Spleen (tissue), 11 donors: ENCODE results near the gene RAB40B. TPM values are rescaled to one million over a fixed set of nuclear protein-coding genes. Genes with fewer than 3 reads are reported as not detected.
A peak's percentile ranks its signal among the peaks of the same experiment; 100 is the strongest.

Experiments used
- DNase-seq: peaks from one replicate; pipeline ENCODE4 v3.0.0-alpha.2; 2020
- H3K27ac ChIP-seq, 8 donors: fragments of 200-600 bp; sonication (generic) in 7 of 8; 1 replicate in 4 of 8; 2 replicates in 4 of 8; pipeline versions ENCODE4 v1.5.0 to v1.8.0; 2016 to 2021; ENCODE audit warnings: inconsistent platforms in 4 of 8, mild to moderate bottlenecking in 4 of 8, moderate library complexity in 1 of 8
- H3K27me3 ChIP-seq, 7 donors: fragments of 200-600 bp; sonication (generic) in 6 of 7; replicated peaks in 1 of 7; 1 replicate in 4 of 7; 2 replicates in 3 of 7; pipeline versions ENCODE4 v1.5.0 to v1.8.0; 2016 to 2021; ENCODE audit warnings: inconsistent platforms in 3 of 7, mild to moderate bottlenecking in 1 of 7
- H3K36me3 ChIP-seq, 6 donors: fragments of 200-600 bp; sonication (generic) in 5 of 6; 1 replicate in 4 of 6; 2 replicates in 2 of 6; pipeline versions ENCODE4 v1.5.0 to v1.8.0; 2016 to 2021; ENCODE audit warnings: inconsistent platforms in 2 of 6
- H3K4me1 ChIP-seq, 6 donors: fragments of 200-600 bp; sonication (generic) in 5 of 6; 1 replicate in 3 of 6; 2 replicates in 3 of 6; pipeline versions ENCODE4 v1.5.0 to v1.8.0; 2016 to 2021; ENCODE audit warnings: inconsistent platforms in 3 of 6
- H3K4me3 ChIP-seq, 8 donors: fragments of 200-600 bp; sonication (generic) in 7 of 8; 1 replicate in 4 of 8; 2 replicates in 4 of 8; pipeline versions ENCODE4 v1.5.0 to v1.8.0; 2016 to 2021; ENCODE audit warnings: inconsistent platforms in 4 of 8, mild to moderate bottlenecking in 4 of 8, moderate library complexity in 2 of 8
- H3K9me3 ChIP-seq, 8 donors: fragments of 200-600 bp; sonication (generic) in 7 of 8; 1 replicate in 4 of 8; 2 replicates in 4 of 8; pipeline versions ENCODE4 v1.5.0 to v1.8.0; 2016 to 2021; ENCODE audit warnings: inconsistent platforms in 4 of 8
- POLR2A ChIP-seq, 3 donors: fragments of 450-650 bp; IDR thresholded peaks; one replicate each; pipeline ENCODE4 v1.5.1; 2017; ENCODE audit warnings: antibody characterized with exemption in 3 of 3, mild to moderate bottlenecking in 1 of 3
- POLR2AphosphoS5 ChIP-seq, 3 donors: sonication (generic); formaldehyde crosslinking; IDR thresholded peaks; one replicate each; pipeline ENCODE4 v1.5.1; 2017; ENCODE audit warnings: antibody characterized with exemption in 3 of 3
- WGBS, 5 donors: extraction: QIAGEN DNeasy Blood & Tissue Kit in 3 of 5; methylation state at CpG; one replicate each; pipeline versions ENCODE4 v1.1.5 to v1.1.7; 2013 to 2018; 5-methylcytosine and 5-hydroxymethylcytosine counted together
- intact Hi-C: fragments of 100-400 bp; cut with DNase I; formaldehyde crosslinking; loops from one replicate; pipeline ENCODE4 v1.15.0; 2023; ENCODE audit warnings: low total_unique reads
- polyA plus RNA-seq, 3 donors: library from polyadenylated mRNA; stranded (reverse); fragments of 200-250 nt; gene quantifications; one replicate each; pipeline ENCODE4 v1.2.1, GENCODE V29; 2013
- total RNA-seq, 7 donors: library from RNA; depleted of rRNA in 3 of 7; stranded (reverse); fragments of >200 nt in 3 of 7; fragmentation: NEBNext Ultra II Directional in 4 of 7; extraction: Animal tissue kit (Norgen Biotek cat#: 25700) in 4 of 7; gene quantifications; one replicate each; pipeline versions ENCODE4 v1.1.0 to v1.2.1, GENCODE V29; 2016 to 2021
- TF ChIP-seq, protein P1 (sequence below), 11 experiments: fragments of 200-600 bp in 7 of 11; fragments of 450-650 bp in 4 of 11; sonication (generic) in 4 of 11; IDR thresholded peaks in 8 of 11; conservative IDR thresholded peaks in 3 of 11; 1 replicate in 7 of 11; 2 replicates in 4 of 11; pipeline versions ENCODE4 v1.4.0 to v1.8.0; 2016 to 2021; ENCODE audit warnings: antibody characterized with exemption in 11 of 11, inconsistent platforms in 4 of 11, mild to moderate bottlenecking in 1 of 11
- donor health status: healthy with polysubstance abuse.
- donor health status: DM: no; HTN: no; CAD: no; lungs with moderate emphysema.
- donor health status: DM: no; HTN: no; CAD: no.
- donor health status: Bipolar disorder and iron deficiency.
- donor health status: healthy.
- donor health status: DM: no; HTN: no; CAD: no.
- donor health status: DM: yes; HTN: yes; CAD: no.

The RAB40B gene
- total and polyA plus RNA-seq, 10 donors: 4.1 to 13.6 (median 6.9) TPM

DNA sequence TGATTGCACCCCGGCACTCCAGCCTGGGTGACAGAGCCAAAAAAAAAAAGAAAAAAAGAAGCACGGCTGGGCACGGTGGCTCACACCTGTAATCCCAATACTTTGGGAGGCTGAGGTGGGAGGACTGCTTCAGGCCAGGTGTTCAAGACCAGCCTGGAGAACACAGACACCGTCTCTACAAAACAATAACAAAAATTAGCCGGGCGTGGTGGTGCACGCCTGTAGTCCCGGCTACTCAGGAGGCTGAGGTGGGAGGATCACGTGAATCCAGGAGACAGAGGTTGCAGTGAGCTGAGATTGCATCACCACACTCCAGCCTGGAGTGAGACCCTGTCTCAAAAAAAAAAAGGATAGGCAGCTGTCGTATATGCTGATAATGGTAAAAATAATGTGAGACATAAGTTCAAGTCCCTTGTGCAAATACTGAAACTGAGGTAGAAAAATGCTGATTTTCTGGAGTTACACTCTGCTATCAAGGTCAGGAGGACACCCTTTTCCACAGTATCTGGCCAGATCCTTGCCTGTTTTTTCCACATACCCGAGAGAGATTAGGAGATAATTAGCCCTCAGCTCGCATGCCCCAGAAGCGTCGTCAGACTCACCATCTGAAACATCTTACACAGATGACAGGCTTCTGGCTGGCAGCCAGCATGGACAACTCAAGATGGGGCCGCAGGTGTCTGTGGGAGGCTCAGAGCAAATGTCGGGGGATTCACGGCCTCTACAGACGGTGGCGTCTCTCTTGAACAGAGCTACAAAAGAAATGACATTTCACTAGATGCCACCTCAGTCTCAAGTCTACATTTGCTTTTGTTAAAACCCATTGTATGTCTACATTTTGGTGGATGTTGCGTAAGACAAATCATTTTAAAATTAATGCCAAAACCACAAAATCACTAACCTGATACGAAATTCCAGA is 87.1 kb downstream of the RAB40B start:
- Histone ChIP-seq H3K36me3 (peaks cover 0 to 89% (median 41%) of the 10 kb centered on the region in 6 donors), H3K4me1 (peaks cover 0 to 4% (median 1%) of the 10 kb centered on the region in 6 donors), H3K27me3 (no peaks in the 10 kb centered on the region), H3K27ac (no peak overlapping the region), H3K9me3 (no peaks in the 10 kb centered on the region), H3K4me3 (no peak overlapping the region)
- intact Hi-C loops: no loop called here
- DNase-seq: no peak
- TF ChIP-seq POLR2AphosphoS5 (IDR thresholded peaks at IDR 0.05): no peak
- TF ChIP-seq, protein P1, sequence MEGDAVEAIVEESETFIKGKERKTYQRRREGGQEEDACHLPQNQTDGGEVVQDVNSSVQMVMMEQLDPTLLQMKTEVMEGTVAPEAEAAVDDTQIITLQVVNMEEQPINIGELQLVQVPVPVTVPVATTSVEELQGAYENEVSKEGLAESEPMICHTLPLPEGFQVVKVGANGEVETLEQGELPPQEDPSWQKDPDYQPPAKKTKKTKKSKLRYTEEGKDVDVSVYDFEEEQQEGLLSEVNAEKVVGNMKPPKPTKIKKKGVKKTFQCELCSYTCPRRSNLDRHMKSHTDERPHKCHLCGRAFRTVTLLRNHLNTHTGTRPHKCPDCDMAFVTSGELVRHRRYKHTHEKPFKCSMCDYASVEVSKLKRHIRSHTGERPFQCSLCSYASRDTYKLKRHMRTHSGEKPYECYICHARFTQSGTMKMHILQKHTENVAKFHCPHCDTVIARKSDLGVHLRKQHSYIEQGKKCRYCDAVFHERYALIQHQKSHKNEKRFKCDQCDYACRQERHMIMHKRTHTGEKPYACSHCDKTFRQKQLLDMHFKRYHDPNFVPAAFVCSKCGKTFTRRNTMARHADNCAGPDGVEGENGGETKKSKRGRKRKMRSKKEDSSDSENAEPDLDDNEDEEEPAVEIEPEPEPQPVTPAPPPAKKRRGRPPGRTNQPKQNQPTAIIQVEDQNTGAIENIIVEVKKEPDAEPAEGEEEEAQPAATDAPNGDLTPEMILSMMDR (IDR thresholded peaks at IDR 0.05 in 8 of 11, conservative IDR thresholded peaks at IDR 0.05 in 3 of 11): no peak
- TF ChIP-seq POLR2A (IDR thresholded peaks at IDR 0.05): no peak
- 78 to 84% (median 82%) methylated on average over 21 of the region's 21 CpGs for WGBS, 5 donors

- TF ChIP-seq, protein P1 (IDR thresholded peaks at IDR 0.05 in 8 of 11, conservative IDR thresholded peaks at IDR 0.05 in 3 of 11): no peak
- TF ChIP-seq POLR2AphosphoS5 (IDR thresholded peaks at IDR 0.05): no peak
- TF ChIP-seq POLR2A (IDR thresholded peaks at IDR 0.05): no peak
- H3K27ac ChIP-seq: no peak overlapping the region
- 86 to 94% (median 88%) methylated on average over 4 of the region's 4 CpGs for WGBS, 5 donors
These were observed 88.8 kb downstream of the RAB40B start for GRCh38 chr17:82609655-82610054.

DNA sequence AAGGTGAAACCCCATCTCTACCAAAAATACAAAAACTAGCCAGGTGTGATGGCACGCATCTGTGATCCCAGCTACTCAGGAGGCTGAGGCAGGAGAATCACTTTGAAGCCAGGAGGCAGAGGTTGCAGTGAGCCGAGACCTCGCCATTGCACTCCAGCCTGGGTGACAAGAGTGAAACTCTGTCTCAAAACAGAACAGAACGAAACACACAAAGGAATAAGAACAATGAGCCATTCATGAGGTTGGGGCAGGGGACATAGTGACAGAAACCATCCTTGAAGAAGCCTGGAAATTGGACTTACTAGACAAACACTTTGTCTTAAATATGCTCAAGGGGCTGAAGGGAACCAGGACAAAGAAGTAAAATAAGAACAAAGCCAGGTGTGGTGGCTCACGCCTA is 89.7 kb downstream of the RAB40B start:
- no peak for DNase-seq
- Histone ChIP-seq H3K4me3 (no peak overlapping the region), H3K27ac (no peak overlapping the region), H3K27me3 (no peaks in the 10 kb centered on the region), H3K36me3 (peaks cover 0 to 89% (median 29%) of the 10 kb centered on the region in 6 donors), H3K4me1 (peaks cover under 1 to 30% (median 13%) of the 10 kb centered on the region in 6 donors), H3K9me3 (no peaks in the 10 kb centered on the region)
- WGBS, 5 donors: 67 to 87% (median 75%) methylated on average over 5 of the region's 5 CpGs
- TF ChIP-seq POLR2AphosphoS5 (IDR thresholded peaks at IDR 0.05): no peak
- TF ChIP-seq, protein P1 (IDR thresholded peaks at IDR 0.05 in 8 of 11, conservative IDR thresholded peaks at IDR 0.05 in 3 of 11): no peak
- no peak for TF ChIP-seq POLR2A (IDR thresholded peaks at IDR 0.05)
- intact Hi-C loops: no loop called here

More at GRCh38 chr17:82609655-82610054, 88.8 kb downstream of the RAB40B start:
- intact Hi-C loops: no loop called here
- H3K27me3 ChIP-seq: no peaks in the 10 kb centered on the region
- H3K9me3 ChIP-seq: no peaks in the 10 kb centered on the region
- H3K36me3 ChIP-seq: peaks cover 0 to 89% (median 30%) of the 10 kb centered on the region in 6 donors
- no peak overlapping the region for H3K4me3 ChIP-seq
- H3K4me1 ChIP-seq: peaks cover 0 to 22% (median 6%) of the 10 kb centered on the region in 6 donors
- no peak for DNase-seq

- peaks cover 3 to 93% (median 44%) of the 10 kb centered on the region in 6 donors for H3K36me3 ChIP-seq
These were observed 92.4 kb downstream of the RAB40B start for GRCh38 chr17:82605939-82606600.

More at GRCh38 chr17:82605939-82606600, 92.4 kb downstream of the RAB40B start:
- Histone ChIP-seq H3K4me3 (no peak overlapping the region), H3K9me3 (no peaks in the 10 kb centered on the region), H3K27me3 (no peaks in the 10 kb centered on the region), H3K27ac (peak overlapping the region in 3 of 8 donors; percentile 17 to 79 (median 33)), H3K4me1 (peaks cover 9 to 49% (median 31%) of the 10 kb centered on the region in 6 donors)
- intact Hi-C loops: no loop called here
- DNase-seq: no peak
- TF ChIP-seq POLR2AphosphoS5 (IDR thresholded peaks at IDR 0.05): peak in 1 of 3 donors; percentile 10
- TF ChIP-seq, protein P1 (IDR thresholded peaks at IDR 0.05 in 8 of 11, conservative IDR thresholded peaks at IDR 0.05 in 3 of 11): no peak
- 80 to 88% (median 84%) methylated on average over 16 of the region's 16 CpGs for WGBS, 5 donors
